Measurements from ENCODE around the gene EMB.

EMB gene

DNA sequence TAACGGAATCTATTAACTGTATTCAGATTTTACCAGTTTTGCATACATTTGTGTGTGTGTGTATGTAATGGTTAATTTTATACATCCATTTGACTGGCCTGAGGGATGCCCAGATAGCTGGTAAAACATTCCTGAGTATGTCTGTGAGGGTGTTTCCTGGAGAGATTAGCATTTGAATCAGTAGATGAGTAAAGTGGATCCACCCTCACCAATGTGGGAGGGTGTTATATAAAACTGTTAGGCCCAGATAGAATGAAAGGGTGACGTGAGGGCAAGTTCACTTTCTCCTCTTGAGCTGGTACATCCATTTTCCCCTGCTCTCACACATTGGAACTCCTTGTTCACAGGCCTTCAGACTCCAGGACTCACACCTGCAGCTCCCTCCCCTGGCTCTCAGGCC is 88.7 kb downstream of the EMB start:
- no peak overlapping the region for H3K18ac ChIP-seq (ENCODE audit: low read length)
- no peaks in the 10 kb centered on the region for H3K27me3 ChIP-seq (ENCODE audit: insufficient read depth, low read length)
- no peak overlapping the region for H2AFZ ChIP-seq (ENCODE audit: insufficient read depth, low read length, poor library complexity)
- H3K4ac ChIP-seq (ENCODE audit: low read depth, low read length) = no peak overlapping the region
- H3K9me3 ChIP-seq (ENCODE audit: insufficient read depth, low read depth, low read length) = no peaks in the 10 kb centered on the region
- no peaks in the 10 kb centered on the region for H3K4me1 ChIP-seq (ENCODE audit: control insufficient read depth in 1 of 2, insufficient read depth in 2 of 2, low read length in 2 of 2)
- H3K23ac ChIP-seq (ENCODE audit: low read length) = no peak overlapping the region
- no peak overlapping the region for H3K9ac ChIP-seq (ENCODE audit: low read length)
- H2BK5ac ChIP-seq (ENCODE audit: low read depth, low read length, poor library complexity) = no peak overlapping the region
- H3K79me2 ChIP-seq (ENCODE audit: control insufficient read depth, insufficient read depth, low read length, poor library complexity) = no peaks in the 10 kb centered on the region
- no peak overlapping the region for H3K4me2 ChIP-seq (ENCODE audit: low read length)
- no peak overlapping the region for H3K27ac ChIP-seq (ENCODE audit: low read depth, low read length)
- no peak overlapping the region for H4K12ac ChIP-seq (ENCODE audit: low read depth, low read length)
- no peak overlapping the region for H2BK12ac ChIP-seq (ENCODE audit: low read length)
- no peak for DNase-seq
- no peak overlapping the region for H4K8ac ChIP-seq (ENCODE audit: low read depth, low read length)
- H4K91ac ChIP-seq (ENCODE audit: low read depth, low read length) = no peak overlapping the region
- no peak overlapping the region for H3K4me3 ChIP-seq (ENCODE audit: low read depth, low read length)
- no peak overlapping the region for H3K14ac ChIP-seq (ENCODE audit: low read length)
- H3K36me3 ChIP-seq (ENCODE audit: control insufficient read depth in 1 of 2, insufficient read depth in 2 of 2, low read length in 2 of 2) = no peaks in the 10 kb centered on the region
- H2BK120ac ChIP-seq (ENCODE audit: insufficient read depth, low read length, poor library complexity) = no peak overlapping the region
- no CpG with 5 or more reads among the region's 2 CpGs for WGBS (ENCODE audit: extremely low coverage, insufficient coverage, insufficient read length)
- H3K79me1 ChIP-seq (ENCODE audit: low read length) = no peaks in the 10 kb centered on the region
- no peak overlapping the region for H2AK5ac ChIP-seq (ENCODE audit: low read length)

Data from trophoblast cell (in vitro differentiated cells and primary cell).